ENCODE measurements around the gene PLA2G6.

DNA sequence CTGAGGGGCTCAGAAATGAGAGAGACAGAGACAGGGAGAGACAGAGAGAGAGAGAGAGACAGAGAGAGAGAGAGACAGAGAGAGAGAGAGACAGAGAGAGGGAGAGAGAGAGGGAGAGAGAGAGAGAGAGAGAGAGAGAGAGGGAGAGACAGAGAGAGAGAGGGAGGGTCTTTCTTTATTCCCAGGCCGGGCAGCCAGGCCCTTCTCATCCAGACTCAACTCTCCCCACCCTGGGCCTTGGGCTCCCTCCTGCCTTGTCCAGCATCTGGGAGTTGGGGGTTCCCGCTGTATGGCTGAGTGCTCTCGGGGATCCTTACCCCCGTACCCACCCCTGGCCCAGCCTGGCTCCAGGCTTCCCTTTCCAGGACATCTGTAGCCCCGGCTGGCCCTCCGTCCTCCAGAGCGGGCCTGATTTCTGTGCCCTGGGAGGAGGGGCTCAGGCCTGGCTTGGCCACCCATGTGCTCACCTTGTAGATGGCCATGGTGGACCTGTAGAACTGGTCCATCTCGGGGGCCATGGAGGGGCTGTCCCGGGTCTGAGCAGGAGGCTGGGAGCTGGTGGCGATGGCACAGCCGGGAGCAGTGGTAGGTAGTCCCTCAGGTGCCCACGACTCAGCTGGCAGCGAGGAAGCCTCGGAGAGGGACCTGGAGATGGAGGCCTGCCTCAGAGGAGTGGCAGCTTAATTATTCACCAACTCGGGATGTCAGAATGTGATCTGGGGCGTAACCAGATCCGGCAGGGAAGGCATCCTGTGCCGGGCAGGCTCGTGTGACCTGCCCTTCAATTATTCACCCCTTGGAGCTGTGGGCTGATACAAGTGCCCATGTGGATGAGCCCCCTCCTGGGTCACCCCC is 71.4 kb downstream of the PLA2G6 start, which contains the start of gene BAIAP2L2:
- TF ChIP-seq, protein P1, sequence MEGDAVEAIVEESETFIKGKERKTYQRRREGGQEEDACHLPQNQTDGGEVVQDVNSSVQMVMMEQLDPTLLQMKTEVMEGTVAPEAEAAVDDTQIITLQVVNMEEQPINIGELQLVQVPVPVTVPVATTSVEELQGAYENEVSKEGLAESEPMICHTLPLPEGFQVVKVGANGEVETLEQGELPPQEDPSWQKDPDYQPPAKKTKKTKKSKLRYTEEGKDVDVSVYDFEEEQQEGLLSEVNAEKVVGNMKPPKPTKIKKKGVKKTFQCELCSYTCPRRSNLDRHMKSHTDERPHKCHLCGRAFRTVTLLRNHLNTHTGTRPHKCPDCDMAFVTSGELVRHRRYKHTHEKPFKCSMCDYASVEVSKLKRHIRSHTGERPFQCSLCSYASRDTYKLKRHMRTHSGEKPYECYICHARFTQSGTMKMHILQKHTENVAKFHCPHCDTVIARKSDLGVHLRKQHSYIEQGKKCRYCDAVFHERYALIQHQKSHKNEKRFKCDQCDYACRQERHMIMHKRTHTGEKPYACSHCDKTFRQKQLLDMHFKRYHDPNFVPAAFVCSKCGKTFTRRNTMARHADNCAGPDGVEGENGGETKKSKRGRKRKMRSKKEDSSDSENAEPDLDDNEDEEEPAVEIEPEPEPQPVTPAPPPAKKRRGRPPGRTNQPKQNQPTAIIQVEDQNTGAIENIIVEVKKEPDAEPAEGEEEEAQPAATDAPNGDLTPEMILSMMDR (IDR thresholded peaks at IDR 0.05 in 2 of 3, conservative IDR thresholded peaks at IDR 0.05 in 1 of 3; ENCODE audit: borderline replicate concordance in 1 of 3, insufficient read depth in 1 of 3, low read depth in 2 of 3, low read length in 2 of 3): no peak
- TF ChIP-seq POLR2AphosphoS5 (IDR thresholded peaks at IDR 0.05; ENCODE audit: low read depth, low read length): no peak
- no peak for TF ChIP-seq YY1 (IDR thresholded peaks at IDR 0.05; ENCODE audit: extremely low read depth, insufficient replicate concordance, low read depth, low read length)
- TF ChIP-seq ZFX (IDR thresholded peaks at IDR 0.05): no peak
- no peak for TF ChIP-seq JUND (IDR thresholded peaks at IDR 0.05)
- TF ChIP-seq POLR2A (IDR thresholded peaks at IDR 0.05; ENCODE audit: borderline replicate concordance, extremely low read depth, insufficient read depth, insufficient read length): no peak
- no peak for TF ChIP-seq ZNF274 (IDR thresholded peaks at IDR 0.05; ENCODE audit: low read depth, low read length)
- no peak for TF ChIP-seq EZH2 (IDR thresholded peaks at IDR 0.05)
- TF ChIP-seq, protein P2, sequence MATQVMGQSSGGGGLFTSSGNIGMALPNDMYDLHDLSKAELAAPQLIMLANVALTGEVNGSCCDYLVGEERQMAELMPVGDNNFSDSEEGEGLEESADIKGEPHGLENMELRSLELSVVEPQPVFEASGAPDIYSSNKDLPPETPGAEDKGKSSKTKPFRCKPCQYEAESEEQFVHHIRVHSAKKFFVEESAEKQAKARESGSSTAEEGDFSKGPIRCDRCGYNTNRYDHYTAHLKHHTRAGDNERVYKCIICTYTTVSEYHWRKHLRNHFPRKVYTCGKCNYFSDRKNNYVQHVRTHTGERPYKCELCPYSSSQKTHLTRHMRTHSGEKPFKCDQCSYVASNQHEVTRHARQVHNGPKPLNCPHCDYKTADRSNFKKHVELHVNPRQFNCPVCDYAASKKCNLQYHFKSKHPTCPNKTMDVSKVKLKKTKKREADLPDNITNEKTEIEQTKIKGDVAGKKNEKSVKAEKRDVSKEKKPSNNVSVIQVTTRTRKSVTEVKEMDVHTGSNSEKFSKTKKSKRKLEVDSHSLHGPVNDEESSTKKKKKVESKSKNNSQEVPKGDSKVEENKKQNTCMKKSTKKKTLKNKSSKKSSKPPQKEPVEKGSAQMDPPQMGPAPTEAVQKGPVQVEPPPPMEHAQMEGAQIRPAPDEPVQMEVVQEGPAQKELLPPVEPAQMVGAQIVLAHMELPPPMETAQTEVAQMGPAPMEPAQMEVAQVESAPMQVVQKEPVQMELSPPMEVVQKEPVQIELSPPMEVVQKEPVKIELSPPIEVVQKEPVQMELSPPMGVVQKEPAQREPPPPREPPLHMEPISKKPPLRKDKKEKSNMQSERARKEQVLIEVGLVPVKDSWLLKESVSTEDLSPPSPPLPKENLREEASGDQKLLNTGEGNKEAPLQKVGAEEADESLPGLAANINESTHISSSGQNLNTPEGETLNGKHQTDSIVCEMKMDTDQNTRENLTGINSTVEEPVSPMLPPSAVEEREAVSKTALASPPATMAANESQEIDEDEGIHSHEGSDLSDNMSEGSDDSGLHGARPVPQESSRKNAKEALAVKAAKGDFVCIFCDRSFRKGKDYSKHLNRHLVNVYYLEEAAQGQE (IDR thresholded peaks at IDR 0.05; ENCODE audit: low read depth): no peak
- TF ChIP-seq CEBPB (IDR thresholded peaks at IDR 0.05; ENCODE audit: low read depth): no peak
- TF ChIP-seq, protein P3, sequence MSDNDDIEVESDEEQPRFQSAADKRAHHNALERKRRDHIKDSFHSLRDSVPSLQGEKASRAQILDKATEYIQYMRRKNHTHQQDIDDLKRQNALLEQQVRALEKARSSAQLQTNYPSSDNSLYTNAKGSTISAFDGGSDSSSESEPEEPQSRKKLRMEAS (IDR thresholded peaks at IDR 0.05): no peak
- TF ChIP-seq EZH2phosphoT487 (IDR thresholded peaks at IDR 0.05; ENCODE audit: borderline replicate concordance): no peak
